ENCODE results near the gene SMPD4.
"Not testable (repeated sequence)": the region's sequence is repeated elsewhere in the genome, so short reads cannot be mapped to it uniquely, and the experiment has no call there.

GRCh38 chr2:130138841-130139251, 42.6 kb downstream of the SMPD4 start:
- TF ChIP-seq, protein P1, sequence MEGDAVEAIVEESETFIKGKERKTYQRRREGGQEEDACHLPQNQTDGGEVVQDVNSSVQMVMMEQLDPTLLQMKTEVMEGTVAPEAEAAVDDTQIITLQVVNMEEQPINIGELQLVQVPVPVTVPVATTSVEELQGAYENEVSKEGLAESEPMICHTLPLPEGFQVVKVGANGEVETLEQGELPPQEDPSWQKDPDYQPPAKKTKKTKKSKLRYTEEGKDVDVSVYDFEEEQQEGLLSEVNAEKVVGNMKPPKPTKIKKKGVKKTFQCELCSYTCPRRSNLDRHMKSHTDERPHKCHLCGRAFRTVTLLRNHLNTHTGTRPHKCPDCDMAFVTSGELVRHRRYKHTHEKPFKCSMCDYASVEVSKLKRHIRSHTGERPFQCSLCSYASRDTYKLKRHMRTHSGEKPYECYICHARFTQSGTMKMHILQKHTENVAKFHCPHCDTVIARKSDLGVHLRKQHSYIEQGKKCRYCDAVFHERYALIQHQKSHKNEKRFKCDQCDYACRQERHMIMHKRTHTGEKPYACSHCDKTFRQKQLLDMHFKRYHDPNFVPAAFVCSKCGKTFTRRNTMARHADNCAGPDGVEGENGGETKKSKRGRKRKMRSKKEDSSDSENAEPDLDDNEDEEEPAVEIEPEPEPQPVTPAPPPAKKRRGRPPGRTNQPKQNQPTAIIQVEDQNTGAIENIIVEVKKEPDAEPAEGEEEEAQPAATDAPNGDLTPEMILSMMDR (IDR thresholded peaks at IDR 0.05) = not testable (repeated sequence)
- not testable (repeated sequence) for TF ChIP-seq POLR2A (IDR thresholded peaks at IDR 0.05)

Data from lower leg skin (tissue), 3 donors.